ENCODE results near the gene ANKRD18A. TPM values are rescaled to one million over a fixed set of nuclear protein-coding genes. Genes with fewer than 3 reads are reported as not detected.
"Not testable (repeated sequence)": the region's sequence is repeated elsewhere in the genome, so short reads cannot be mapped to it uniquely, and the experiment has no call there.

The ANKRD18A gene
- total RNA-seq, 1 donor from 2014 or later, result not detected

DNA sequence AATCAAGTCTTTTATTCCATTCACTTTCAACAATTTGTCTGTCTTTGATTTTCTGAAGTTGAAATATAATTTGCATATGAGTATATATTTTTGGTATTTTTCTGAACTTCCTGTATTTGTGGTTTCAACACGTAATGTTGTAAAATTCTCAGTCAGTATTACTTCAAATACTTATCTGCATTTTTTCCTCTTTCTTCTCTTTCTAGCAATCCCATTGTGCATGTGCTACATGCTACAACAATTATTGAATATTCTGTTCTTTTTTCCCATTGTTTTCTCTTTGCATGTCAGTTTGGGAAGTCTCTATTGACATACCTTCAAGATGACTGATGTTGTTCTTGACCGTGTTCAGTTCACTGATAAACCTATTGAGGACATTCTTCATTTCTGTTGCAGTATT is 5.6 kb upstream of the ANKRD18A start:
- no peak for DNase-seq (ENCODE audit: low read depth in 2 of 2)

DNA sequence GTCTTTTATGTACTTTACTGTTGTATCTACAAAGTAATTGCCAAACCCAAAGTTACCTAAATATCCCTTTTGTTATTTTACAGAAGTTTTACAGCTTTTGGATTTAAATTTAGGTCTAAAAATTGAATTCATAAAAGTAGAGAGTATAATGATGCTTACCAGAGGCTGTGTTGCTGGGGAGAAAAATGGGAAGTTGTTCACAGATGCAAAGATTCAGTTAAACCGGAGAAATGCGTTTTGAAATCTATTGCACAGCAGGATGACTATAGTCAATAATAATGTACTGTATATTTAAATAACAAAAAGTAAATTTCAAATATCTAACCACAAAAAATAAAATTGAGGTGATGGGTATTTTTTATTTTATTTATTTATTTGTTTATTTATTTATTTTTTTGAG is 2.6 kb upstream of the ANKRD18A start:
- no peak for DNase-seq (ENCODE audit: low read depth in 2 of 2)

DNA sequence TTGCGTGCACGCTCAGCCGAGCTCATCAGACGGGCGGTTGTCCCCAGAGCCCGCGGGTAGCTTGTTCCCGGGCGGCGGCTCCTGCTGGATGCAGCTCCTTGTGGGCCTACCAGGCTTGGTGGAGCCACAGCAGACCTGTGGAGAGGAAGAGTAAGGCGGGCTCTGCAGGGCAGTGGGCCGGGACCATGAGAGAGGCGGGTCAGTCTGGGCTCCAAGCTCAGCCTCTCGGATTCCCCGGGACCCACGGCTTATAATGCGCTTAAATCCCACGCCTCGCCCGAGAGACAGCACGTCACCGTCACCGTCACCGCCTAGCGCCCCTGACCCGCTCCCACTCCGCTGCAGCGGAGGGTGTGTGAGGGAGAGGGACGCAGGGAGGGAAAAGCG is 1.9 kb upstream of the ANKRD18A start:
- DNase-seq (ENCODE audit: low read depth in 2 of 2), result no peak

DNA sequence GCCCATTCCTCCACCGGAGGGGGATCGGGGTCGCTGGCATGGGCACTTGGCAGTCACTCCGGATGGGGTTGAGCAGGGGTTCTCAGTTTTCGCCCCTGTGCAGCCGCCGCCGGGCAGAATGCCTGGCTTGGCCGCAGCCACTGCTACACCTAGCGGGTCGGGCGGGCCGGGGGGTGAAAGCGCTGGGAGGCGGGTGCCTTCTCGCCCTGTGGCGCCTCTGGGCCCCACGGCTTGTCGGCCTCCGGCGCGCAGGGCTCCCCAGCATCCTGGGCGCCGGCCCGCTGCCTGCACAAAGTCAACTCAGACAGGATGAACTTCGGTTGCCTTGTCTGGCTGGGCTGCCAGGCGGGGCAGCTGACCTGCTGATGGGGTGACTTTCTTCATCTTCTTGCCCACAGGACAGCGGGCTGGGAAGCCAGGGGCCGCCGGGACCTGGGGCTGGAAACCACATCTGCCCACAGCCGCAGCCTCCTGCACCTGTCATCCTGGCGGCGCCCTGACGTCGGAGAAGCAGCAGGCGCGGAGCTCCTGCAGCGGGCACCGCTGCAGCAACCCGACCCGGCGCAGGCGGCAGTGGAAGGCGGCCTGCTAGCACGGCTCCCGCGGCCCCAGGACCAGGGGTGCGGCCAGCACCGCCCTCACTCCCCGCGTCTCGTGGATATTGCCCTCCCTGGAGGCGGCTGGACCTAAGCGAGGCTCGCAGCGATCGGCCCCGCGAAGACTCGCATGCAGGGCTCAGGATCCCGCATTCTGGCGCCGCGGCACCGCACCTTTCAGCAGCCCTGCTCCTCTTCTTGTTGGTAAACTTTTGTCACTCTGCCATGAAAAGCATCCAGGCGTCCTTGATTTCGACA is 1.3 kb upstream of the ANKRD18A start:
- peak in 1 of 2 donors; percentile 5 for DNase-seq (ENCODE audit: low read depth in 2 of 2)

DNA sequence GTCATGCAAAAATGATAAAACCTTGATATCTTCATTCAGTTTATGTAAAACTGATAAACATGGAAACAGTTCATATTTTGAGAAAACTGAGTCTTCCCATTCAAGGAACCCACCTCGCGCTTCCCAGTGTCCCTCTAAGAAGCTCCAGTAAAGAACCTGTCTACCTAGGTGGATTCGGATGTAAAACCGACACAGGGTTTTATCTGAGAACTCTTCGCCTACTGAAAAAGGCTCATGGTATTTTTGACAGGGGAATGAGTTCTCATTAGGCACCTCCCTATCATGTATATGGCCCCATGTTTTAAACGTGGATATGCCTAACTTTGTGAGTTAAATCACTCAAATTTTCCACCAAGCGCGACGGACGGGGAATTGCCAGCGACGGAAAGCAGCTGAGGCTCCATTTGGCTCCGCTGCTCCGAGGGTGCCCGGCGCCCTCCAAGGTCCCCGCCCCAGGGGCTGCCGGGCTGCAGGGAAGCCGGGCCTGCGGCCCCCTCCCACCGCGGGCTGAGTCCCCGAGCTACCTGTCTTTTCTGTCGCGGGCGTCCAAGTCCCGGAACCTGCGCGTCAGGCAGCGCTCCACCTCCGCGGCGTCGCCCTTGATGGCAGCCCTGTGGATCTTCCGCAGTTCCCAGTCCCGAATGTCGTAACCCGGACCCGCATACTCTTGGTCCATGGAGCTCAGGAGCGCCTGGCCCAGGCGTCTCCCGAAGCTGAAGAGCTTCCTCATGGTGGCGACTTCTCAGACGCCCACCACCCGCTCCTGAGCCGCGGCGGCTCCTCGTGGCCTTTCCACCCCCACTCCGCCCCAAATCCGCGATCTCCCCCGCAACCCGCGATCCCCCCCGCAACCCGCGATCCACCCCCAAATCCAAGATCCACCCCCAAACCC is 594 bp downstream of the ANKRD18A start:
- no peak for DNase-seq (ENCODE audit: low read depth in 2 of 2)

DNA sequence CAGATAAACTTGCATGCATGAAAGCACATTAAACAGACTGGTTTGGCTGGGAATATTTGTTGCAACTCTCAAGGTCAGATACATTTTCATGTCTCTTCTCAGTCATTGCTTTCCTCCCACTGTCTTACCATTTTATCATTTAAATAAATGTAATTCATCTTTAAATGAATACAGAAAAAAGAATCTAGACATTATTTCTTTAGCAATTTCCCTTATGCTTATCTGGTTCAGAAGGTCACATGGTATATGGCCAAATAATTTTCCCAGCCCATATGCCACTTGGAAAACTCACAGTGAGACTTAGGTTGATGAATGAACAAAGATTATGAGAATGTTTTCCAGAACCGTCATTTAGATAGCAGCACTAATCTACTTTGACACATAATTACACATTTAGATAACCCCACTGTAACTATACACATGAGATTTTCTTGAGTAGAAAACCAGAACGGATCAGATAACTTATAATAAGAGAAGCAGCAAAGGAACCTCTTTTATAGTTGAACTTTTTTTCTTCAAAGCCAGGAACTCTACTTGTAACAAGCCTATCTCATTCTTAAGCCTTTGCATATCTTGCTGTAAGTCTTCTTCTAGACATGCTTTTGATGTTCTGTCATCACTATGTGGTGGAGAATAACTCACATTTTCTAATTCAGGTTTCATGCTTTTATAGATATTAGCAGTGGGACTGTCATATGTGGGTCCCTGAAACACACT is 22.2 kb downstream of the ANKRD18A start:
- DNase-seq (ENCODE audit: low read depth in 2 of 2), result not testable (repeated sequence)

DNA sequence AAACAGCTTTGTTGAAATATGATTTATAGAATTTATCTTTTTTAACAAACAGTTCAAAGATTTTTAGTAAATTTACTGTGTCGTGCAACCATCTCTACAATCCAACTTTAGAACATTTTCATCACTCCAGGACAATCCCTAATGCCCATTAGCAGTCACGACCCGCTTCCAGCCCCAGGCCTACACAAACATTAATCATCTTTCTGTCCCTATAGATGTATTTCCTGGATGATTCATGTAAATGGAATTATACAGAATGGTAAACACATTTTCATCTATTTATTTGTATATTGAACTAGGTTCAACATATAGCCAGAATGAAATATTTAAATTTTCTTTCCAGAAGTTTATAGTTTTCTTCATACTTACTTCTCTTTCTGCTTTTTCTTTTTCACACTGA is 25.3 kb downstream of the ANKRD18A start:
- DNase-seq (ENCODE audit: low read depth in 2 of 2), result not testable (repeated sequence)

DNA sequence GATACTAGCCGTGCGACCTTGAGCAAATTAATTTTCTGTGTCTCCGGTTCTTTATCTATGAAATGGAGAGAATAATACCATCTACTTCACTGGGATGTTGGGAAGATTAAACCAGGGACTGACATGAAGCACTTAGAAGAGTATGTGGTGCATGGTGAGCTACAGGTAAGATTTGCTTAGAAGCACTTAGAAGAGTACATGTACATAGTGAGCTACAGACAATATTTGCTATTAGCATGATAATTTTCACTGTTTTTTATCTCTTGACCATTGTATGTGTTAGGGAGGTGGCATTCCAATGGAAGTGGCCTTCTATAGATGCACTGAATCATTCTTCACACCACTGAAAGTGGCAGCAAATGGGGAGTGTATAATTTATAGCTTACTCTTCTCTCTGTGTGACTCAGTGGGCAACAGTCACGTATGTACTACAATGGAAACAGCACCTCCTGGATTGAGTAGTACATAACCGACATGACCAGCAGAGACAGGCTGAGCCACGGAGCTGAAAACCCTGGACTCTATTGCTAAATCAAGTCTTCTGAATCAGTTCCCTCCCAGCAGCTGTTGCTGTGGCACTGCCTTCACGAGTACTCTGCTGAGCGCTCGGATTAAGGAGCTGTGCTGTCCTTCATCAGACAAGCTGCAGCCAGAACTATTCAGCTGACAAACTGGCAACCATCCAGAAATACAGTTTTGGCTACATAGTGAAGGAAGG is 28.9 kb downstream of the ANKRD18A start:
- not testable (repeated sequence) for DNase-seq (ENCODE audit: low read depth in 2 of 2)

DNA sequence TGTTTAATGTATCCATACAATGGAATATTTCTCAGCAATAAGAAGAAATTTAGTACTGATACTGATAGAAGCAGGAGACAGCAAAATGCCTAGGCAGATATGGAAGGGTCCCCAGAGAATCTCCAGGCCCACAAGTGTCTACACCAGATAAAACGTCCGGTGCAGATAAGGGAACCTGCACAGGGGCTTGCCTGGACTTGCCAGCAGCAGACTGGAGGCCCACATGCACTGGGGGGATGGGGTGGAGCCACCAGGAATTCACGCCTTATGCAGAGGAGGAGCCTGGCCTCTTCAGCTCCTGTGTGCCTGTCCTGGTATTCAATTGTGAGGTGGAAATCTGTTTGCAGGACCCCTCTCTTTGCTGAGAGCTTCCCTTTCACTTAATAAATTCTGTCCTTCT is 36.6 kb downstream of the ANKRD18A start:
- not testable (repeated sequence) for DNase-seq (ENCODE audit: low read depth in 2 of 2)

DNA sequence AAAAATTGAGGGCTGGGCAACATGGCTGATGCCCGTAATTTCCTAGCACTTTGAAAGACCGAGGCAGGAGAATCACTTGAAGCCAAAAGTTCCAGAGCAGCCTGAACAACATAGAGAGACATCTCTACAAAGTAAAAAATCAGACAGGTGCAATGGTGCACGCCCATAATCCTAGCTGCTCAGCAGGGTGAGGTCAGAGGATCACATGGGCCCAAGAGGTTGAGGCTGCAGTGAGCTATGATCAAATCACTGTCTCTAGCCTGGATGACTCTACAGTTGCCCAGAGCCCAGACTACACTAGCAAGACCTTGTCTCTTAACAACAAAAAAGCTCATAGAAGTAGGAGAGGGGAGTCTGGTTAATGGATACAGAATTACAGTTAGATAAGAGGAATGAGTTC is 40.3 kb downstream of the ANKRD18A start:
- DNase-seq (ENCODE audit: low read depth in 2 of 2), result not testable (repeated sequence)

DNA sequence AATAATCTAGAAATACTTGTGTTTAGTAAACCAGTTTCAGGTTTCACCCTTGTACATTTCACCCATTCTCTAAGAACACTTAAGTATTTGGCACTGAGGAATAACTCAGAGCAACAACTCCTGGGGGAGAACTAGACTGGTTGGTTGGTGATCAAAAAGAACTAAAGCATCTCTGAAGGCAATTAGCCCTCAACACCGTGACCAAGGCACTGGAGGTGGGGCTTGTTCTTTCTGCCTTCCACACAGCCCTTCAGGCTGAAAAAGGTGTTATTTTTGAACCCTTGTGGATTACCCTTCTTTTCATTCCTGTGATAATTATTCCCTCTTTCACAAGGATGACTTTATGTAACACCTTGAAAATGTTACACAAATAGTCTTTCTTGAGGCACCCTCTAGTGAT is 44.2 kb downstream of the ANKRD18A start:
- DNase-seq (ENCODE audit: low read depth in 2 of 2), result not testable (repeated sequence)

DNA sequence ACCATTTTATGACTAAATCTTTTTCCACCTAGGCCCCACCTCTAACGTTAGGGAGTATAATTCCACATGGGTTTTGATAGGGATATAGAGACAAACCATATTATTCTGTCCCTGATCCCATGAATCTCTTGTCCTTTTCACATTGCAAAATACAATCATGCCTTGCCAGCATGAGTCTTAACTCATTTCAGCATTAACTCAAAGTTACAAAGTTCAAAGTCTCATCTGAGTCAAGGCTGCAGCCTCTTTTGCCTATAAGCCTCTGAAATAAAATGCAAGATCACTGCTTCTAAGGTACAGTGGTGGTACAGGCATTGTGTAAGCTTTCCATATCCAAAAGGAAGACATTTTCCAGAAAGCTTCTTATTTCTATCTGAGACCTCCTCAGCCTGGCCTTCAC is 54.3 kb downstream of the ANKRD18A start:
- not testable (repeated sequence) for DNase-seq (ENCODE audit: low read depth in 2 of 2)

DNA sequence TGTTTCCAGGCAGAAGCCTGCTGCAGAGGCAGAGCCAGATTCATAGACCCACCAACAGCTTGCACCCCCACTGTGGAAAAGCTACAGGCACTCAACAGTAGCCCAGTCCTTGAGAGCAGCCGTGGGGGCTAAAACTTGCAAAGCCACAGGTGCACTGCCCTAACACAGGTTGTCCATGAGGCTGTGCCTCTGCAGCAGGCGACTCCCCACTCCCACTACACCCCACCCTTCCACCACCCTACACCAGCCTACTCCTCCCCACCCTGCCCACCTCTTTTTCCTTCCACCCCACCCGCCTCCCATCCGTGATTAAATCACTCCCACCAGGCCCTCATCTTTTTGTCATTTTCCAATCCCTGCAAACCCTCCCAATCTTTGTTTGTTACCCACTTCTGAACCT is 55.2 kb downstream of the ANKRD18A start:
- not testable (repeated sequence) for DNase-seq (ENCODE audit: low read depth in 2 of 2)

DNA sequence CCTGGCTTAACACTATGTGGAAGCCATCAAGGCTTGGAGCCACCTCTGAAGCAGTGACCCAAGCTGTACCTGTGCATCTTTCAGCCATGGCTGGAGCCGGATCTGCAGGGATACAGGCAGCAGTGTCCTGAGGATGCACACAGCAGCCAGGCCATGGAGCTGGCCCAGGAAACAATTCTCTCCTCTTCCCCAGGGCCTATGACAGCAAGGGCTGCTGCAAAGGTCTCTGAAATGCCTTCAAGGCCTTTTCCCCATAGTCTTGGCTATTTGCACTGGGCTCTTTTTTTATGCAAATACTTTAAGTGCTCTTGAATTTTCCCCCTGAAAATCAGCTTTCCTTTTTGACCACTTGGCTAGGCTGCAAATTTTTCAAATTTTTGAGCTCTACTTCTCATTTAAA is 56.5 kb downstream of the ANKRD18A start:
- DNase-seq (ENCODE audit: low read depth in 2 of 2), result not testable (repeated sequence)

DNA sequence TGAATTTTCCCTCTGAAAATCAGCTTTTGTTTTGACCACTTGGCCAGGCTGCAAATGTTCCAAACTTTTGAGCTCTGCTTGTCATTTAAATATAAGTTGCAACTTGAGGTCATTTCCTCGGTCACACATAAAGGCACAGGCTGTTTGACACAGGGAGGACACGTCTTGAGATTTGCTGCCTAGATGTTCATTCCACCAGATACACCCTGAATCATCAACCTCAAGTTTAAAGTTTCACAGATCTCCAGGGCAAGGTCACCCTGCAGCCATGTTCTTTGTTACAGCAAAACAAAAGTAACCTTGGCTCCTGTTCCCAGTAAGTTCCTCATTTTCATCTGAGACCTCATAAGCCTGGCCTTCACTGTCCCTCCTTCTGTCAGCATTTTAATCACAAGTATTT is 59.3 kb downstream of the ANKRD18A start:
- DNase-seq (ENCODE audit: low read depth in 2 of 2), result not testable (repeated sequence)

DNA sequence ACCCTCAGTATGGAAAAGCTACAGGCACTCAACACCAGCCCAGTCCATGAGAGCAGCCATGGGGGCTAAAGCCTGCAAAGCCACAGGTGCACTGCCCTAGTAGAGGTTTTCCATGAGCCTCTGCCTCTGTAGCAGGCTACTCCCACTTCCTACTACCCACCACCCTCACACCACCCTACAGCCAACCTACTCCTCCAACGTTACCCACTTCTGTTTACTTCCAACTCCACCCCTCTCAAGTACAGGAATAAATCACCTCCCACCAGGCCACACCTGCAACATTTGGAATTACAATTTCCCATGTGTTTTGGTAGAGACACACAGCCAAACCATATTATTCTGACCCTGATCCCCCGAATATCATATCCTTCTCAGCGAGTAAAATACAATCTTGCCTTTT is 61.2 kb downstream of the ANKRD18A start:
- not testable (repeated sequence) for DNase-seq (ENCODE audit: low read depth in 2 of 2)

DNA sequence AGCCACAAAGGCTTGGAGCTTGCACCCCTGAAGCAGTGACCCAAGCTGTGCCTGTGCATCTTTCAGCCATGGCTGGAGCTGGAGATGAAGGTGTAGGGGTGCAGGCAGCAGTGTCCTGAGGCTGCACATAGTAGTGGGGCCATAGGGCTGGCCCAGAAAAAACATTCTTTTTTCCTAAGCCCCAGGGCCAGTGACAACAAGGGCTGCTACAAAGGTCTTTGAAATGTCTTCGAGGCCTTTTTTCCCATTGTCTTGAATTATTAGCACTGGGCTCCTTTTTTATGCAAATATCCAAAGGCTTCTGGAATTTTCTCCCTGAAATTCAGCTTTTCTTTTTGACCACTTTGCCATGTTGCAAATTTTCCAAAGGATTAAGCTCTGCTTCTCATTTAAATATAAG is 62.6 kb downstream of the ANKRD18A start:
- DNase-seq (ENCODE audit: low read depth in 2 of 2), result not testable (repeated sequence)

DNA sequence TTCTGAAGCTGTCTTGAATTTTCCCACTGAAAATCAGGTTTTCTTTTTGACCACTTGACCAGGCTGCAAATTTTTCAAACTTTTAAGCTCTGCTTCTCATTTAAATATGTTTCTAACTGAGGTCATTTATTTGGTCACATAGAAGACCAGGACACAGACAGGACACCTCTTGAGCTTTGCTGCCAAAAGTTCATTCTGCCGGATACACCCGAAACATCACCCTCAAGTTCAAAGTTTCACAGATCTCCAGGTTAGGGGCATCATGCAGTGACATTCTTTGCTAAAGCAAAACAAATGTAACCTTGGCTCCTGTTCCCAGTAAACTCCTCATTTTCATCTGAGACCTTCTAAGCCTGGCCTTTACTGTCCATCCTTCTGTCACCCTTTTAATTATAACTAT is 65.4 kb downstream of the ANKRD18A start:
- not testable (repeated sequence) for DNase-seq (ENCODE audit: low read depth in 2 of 2)

DNA sequence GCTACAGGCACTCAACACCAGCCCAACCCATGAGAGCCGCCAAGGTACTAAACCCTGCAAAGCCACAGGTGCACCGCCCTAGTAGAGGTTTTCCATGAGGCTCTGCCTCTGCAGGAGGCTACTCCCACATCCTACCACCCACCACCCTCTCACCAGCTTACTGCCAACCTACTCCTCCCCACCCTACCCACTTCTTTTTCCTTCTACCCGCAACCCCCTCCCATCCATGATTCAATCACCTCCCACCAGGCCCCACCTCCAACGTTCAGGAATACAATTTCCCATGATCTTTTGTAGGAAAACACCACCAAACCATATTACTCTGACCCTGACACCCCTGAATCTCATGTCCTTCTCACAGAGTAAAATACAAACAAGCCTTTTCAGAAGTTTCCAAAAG is 67.4 kb downstream of the ANKRD18A start:
- not testable (repeated sequence) for DNase-seq (ENCODE audit: low read depth in 2 of 2)

DNA sequence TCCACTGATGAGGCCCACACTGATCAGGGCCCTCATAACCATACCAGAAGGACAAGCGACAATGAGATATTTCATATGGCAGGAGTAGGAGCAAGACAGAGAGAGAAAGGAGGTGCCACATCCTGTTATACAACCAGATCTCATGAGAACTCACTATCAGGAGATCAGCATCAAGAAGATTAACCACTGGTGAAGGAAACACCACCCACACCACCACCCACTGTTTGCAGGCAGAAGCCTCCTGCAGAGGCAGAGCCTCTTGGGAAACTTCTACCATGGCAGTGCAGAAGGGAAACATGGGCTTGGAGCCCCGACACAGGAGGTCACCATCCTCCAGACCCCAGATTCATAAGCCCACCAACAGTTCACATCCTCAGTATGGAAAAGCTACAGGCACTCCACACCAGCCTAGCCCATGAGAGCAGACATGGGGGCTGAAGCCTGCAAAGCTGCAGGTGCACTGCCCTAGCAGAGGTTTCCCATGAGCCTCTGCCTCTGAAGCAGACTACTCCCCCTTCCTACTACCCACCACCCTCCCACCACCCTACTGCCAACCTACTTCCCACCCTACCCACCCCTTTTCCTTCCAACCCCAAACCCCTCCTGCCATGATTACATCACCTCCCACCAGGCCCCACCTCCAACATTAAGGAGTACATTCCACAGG is 73.8 kb downstream of the ANKRD18A start:
- DNase-seq (ENCODE audit: low read depth in 2 of 2), result not testable (repeated sequence)
